Retinal pigment epithelial cell (primary cell): ENCODE results near the gene C1QC.

Experiments
- DNase-seq: peaks from one replicate; pipeline ENCODE4 v3.0.0-alpha.2; 2010; ENCODE audit warnings: low read depth
- H3K4me3 ChIP-seq: 2 replicates; pipeline ENCODE4 v1.5.1; 2011; ENCODE audit warnings: mild to moderate bottlenecking, low read length, control low read depth, moderate library complexity
- CTCF ChIP-seq: conservative IDR thresholded peaks from 2 replicates; pipeline ENCODE4 v1.5.1; 2011; ENCODE audit warnings: low read depth, low read length, control low read depth, inconsistent platforms

The C1QC gene

DNA sequence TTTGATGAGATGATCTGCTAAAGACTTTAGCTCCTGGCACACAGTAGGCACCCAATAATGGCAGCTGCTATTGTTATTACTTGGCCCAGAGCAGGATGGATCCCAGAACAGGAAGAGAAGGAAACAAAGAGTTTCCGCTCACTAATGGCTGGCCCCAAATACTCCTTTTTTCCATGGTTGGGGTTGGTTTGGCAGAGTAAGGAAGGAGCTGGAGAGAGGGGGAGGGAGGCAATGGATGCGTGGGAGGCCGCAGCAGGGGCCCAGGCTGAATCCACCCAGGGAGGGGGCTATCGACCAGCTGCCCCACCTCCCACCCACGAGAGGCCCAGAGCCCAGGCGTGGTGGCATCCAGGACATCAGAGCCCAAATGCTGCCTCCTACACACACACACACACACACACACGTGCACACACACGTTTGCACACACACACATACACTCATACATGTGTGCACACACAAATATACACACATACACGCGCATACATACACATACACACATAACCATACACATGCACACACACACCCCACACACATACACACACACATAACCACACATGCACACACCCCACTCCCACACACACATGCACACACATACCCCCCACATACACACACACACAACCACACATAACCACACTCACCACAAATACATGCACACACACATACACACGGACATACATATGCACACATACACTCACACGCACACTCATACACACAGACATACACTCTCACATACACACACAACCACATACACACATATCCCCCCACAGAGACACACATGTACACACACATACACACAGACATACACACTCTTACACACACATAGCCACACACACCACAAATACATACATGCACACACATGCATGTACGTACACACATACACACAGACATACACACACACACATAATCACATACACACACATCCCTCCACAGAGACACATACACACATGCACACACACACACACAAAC lies 34.8 kb downstream of the C1QC start:
- no peak overlapping the region for H3K4me3 ChIP-seq
- no peak for TF ChIP-seq CTCF
- DNase-seq: no peak

- no peak overlapping the region for H3K4me3 ChIP-seq
- no peak for TF ChIP-seq CTCF
- no peak for DNase-seq
Observed at GRCh38 chr1:22680726-22681125, 37.3 kb downstream of the C1QC start.

- no peak overlapping the region for H3K4me3 ChIP-seq
- TF ChIP-seq CTCF: no peak
- DNase-seq: no peak
Observed at GRCh38 chr1:22681556-22682276, 38.3 kb downstream of the C1QC start.

GRCh38 chr1:22683547-22683946 lies 40.1 kb downstream of the C1QC start:
- no peak overlapping the region for H3K4me3 ChIP-seq
- no peak for DNase-seq
- TF ChIP-seq CTCF: no peak

DNA sequence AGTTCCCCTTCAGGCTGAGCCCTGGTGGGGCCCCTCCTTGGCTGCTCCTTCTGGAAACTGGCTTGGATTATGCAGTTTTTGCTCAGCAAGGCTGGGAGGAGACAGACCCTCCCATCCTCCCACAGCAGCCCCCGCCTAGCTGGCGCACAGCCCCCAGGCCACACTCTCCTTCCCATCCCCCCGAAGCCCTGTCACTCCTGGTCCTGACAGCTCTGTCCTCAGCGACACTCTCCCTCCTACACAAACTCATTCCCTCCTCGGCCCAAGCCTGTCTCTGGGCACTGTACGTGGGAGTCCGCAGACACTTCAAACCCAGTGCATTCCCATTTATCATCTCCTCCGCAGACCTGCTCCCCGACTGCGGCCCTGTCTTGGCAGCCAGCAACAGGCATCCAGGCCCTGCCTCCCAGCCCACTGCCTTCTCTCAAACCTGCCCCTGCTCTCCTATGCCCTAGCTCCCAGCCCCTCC lies 42.2 kb downstream of the C1QC start:
- TF ChIP-seq CTCF: no peak
- no peak overlapping the region for H3K4me3 ChIP-seq
- no peak for DNase-seq

GRCh38 chr1:22687191-22687590 lies 43.8 kb downstream of the C1QC start:
- DNase-seq: no peak
- H3K4me3 ChIP-seq: no peak overlapping the region
- no peak for TF ChIP-seq CTCF
